GM21390 (cell line): ENCODE measurements around the gene SCRN3.

ENCODE experiments used
- ATAC-seq: cut with Tn5 transposase; IDR thresholded peaks from one replicate; pipeline ENCODE4 v1.9.1; 2021; ENCODE audit not compliant: unreplicated experiment

Gene SCRN3

DNA sequence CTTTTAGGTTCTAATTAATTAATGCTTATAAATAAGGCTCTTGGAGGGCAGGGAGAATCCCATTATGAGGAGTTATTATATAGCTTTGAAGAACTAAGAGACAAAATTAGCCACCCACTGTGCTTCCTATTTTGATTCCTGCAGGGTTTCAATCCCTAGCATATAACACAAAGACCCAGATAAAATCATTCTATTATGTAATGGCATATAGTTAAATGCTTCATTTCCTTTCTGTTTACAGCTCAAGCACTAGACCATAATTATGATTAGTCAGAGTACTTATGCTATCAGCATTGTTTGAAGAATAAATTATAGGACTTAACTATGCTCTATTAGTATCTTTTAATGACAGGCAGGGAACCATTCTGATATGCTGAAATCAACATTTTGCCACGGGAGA lies 82.2 kb downstream of the SCRN3 start:
- no peak for ATAC-seq
